ENCODE data around the gene SLX9.

- TF ChIP-seq CTCF (conservative IDR thresholded peaks at IDR 0.05; ENCODE audit: low read length) (no peak), EZH2phosphoT487 (IDR thresholded peaks at IDR 0.05; ENCODE audit: borderline replicate concordance, low read depth, low read length) (no peak)
Observed at GRCh38 chr21:44905728-44906090, 34.1 kb upstream of the SLX9 start.
